Peyer's patch (tissue), 4 donors: ENCODE measurements around the gene ODF2. TPM values are rescaled to one million over a fixed set of nuclear protein-coding genes. Genes with fewer than 3 reads are reported as not detected.
A peak's percentile ranks its signal among the peaks of the same experiment; 100 is the strongest.
"Not testable (repeated sequence)": the region's sequence is repeated elsewhere in the genome, so short reads cannot be mapped to it uniquely, and the experiment has no call there.

Experiments used
- DNase-seq, 3 donors: peaks; one replicate each; pipeline ENCODE4 v3.0.0-alpha.2; 2017 to 2019
- H3K27ac ChIP-seq, 4 donors: fragments of 200-600 bp; sonication (generic); one replicate each; pipeline ENCODE4 v1.5.1; 2016 to 2019
- H3K27me3 ChIP-seq, 2 donors: fragments of 200-600 bp; sonication (generic); one replicate each; pipeline ENCODE4 v1.5.1; 2019
- H3K36me3 ChIP-seq, 3 donors: fragments of 200-600 bp; sonication (generic); one replicate each; pipeline ENCODE4 v1.5.1; 2016 to 2019
- H3K4me1 ChIP-seq, 4 donors: fragments of 200-600 bp; sonication (generic); one replicate each; pipeline ENCODE4 v1.5.1; 2016 to 2019
- H3K4me3 ChIP-seq, 4 donors: fragments of 200-600 bp; sonication (generic); 1 replicate in 3 of 4; 2 replicates in 1 of 4; pipeline ENCODE4 v1.5.1; 2016 to 2019; ENCODE audit warnings: mild to moderate bottlenecking in 1 of 4
- H3K9me3 ChIP-seq, 4 donors: fragments of 200-600 bp; sonication (generic); one replicate each; pipeline ENCODE4 v1.5.1; 2016 to 2019; ENCODE audit warnings: mild to moderate bottlenecking in 1 of 4
- CTCF ChIP-seq, 6 experiments: fragments of 450-650 bp in 4 of 6; fragments of 200-600 bp in 2 of 6; sonication (generic) in 1 of 6; IDR thresholded peaks; one replicate each; pipeline ENCODE4 v1.5.1; 2017 to 2019; ENCODE audit warnings: antibody characterized with exemption in 6 of 6, mild to moderate bottlenecking in 3 of 6, moderate library complexity in 1 of 6
- POLR2A ChIP-seq, 2 donors: fragments of 450-650 bp; IDR thresholded peaks; one replicate each; pipeline ENCODE4 v1.5.1; 2017; ENCODE audit warnings: antibody characterized with exemption in 2 of 2, mild to moderate bottlenecking in 2 of 2, moderate library complexity in 2 of 2
- total RNA-seq, 4 donors: library from RNA; depleted of rRNA; stranded (reverse); fragments of >200 nt; gene quantifications; one replicate each; pipeline ENCODE4 v1.1.0, GENCODE V29; 2016

ODF2 gene
- total RNA-seq, 4 donors from 2014 or later = 8.4 to 83.3 (median 25.7) TPM

GRCh38 chr9:128497824-128498610, 42.2 kb downstream of the ODF2 start:
- H3K9me3 ChIP-seq = no peaks in the 10 kb centered on the region
- H3K4me3 ChIP-seq = no peak overlapping the region
- H3K4me1 ChIP-seq = no peaks in the 10 kb centered on the region
- H3K27ac ChIP-seq = no peak overlapping the region
- peaks cover 0 to 48% (median 0%) of the 10 kb centered on the region in 3 donors for H3K36me3 ChIP-seq
- DNase-seq = no peak
- no peaks in the 10 kb centered on the region for H3K27me3 ChIP-seq
- TF ChIP-seq CTCF (IDR thresholded peaks at IDR 0.05) (no peak), POLR2A (IDR thresholded peaks at IDR 0.05) (no peak)

DNA sequence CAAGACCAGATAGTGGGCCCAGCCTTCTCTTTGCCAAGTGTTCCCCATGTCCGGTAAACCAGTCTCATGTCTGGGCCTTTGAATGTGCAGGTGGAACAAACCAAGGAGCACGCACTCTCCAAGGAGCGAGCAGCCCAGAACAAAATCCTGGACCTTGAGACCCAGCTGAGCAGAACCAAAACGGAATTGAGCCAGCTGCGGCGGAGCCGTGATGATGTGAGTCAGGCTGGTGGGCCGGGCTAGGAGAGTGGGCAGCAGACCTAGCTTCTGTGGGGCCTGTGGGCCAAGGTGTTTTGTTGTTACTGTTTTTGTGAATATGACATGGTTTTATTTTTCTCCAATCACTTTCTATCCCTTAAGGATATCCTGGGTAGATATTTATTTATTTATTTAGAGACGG, 43.1 kb downstream of the ODF2 start:
- DNase-seq = no peak

DNA sequence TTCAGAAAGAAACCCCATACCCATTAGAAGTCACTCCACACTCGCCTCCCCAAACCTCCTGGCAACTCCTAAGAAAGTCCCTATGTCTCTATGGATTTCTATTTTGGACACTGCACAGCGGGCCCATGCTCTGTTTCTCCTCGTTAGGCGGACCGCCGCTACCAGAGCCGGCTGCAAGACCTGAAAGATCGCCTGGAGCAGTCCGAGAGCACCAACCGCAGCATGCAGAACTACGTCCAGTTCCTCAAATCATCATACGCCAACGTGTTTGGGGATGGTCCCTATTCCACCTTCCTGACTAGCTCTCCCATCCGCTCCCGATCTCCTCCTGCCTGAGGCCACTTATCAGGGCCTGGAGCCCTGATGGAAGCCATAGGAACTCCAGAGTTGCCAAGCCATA, 44.1 kb downstream of the ODF2 start:
- TF ChIP-seq CTCF (IDR thresholded peaks at IDR 0.05) (no peak), POLR2A (IDR thresholded peaks at IDR 0.05) (no peak)
- Histone ChIP-seq H3K4me1 (peaks cover 0 to 6% (median 2%) of the 10 kb centered on the region in 4 donors), H3K27me3 (no peaks in the 10 kb centered on the region), H3K27ac (no peak overlapping the region), H3K36me3 (peaks cover 0 to 44% (median 0%) of the 10 kb centered on the region in 3 donors), H3K4me3 (no peak overlapping the region), H3K9me3 (no peaks in the 10 kb centered on the region)
- DNase-seq = no peak

More for the DNA sequence above, 43.1 kb downstream of the ODF2 start:
- H3K27me3 ChIP-seq = no peaks in the 10 kb centered on the region
- H3K36me3 ChIP-seq = peaks cover 0 to 44% (median 0%) of the 10 kb centered on the region in 3 donors
- H3K4me3 ChIP-seq = no peak overlapping the region
- H3K9me3 ChIP-seq = no peaks in the 10 kb centered on the region
- peaks cover 0 to 4% (median 1%) of the 10 kb centered on the region in 4 donors for H3K4me1 ChIP-seq
- no peak overlapping the region for H3K27ac ChIP-seq
- no peak for TF ChIP-seq POLR2A (IDR thresholded peaks at IDR 0.05)
- TF ChIP-seq CTCF (IDR thresholded peaks at IDR 0.05) = no peak

GRCh38 chr9:128503415-128503825, 47.6 kb downstream of the ODF2 start:
- H3K27me3 ChIP-seq, DNase-seq, H3K27ac ChIP-seq, H3K9me3 ChIP-seq: not testable (repeated sequence)
- peaks cover 0 to 32% (median 0%) of the 10 kb centered on the region in 3 donors for H3K36me3 ChIP-seq
- peaks cover 0 to 18% (median 6%) of the 10 kb centered on the region in 4 donors for H3K4me1 ChIP-seq
- peak overlapping the region in 3 of 4 donors; percentile 70 to 93 (median 79) for H3K4me3 ChIP-seq

DNA sequence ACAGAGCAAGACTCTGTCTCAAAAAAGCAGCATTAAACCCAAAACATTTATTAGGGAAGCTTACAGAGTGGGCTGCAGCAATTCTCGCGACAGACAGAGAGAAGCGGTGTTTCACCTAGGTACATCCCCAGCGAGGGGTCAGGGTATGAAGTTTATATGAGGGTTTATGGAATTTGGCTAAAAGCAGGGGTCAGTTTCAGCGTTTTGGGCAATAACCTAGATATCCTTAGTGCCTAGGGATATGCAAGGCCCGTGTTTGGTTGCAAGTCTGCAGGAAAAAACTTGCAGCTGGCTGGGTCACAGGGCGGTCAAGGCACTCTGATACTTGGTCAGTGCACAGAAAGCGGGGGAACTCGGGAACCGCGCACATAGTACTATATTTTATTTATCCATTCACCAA, 48.1 kb downstream of the ODF2 start:
- DNase-seq = peak in 1 of 3 donors; percentile 18
- H3K4me3 ChIP-seq = peak overlapping the region; percentile 70 to 93 (median 81)
- TF ChIP-seq CTCF (IDR thresholded peaks at IDR 0.05) (no peak), POLR2A (IDR thresholded peaks at IDR 0.05) (no peak)

More for the DNA sequence above, 48.1 kb downstream of the ODF2 start:
- H3K27ac ChIP-seq = peak overlapping the region in 2 of 4 donors; percentile 79 to 90
- no peaks in the 10 kb centered on the region for H3K9me3 ChIP-seq
- peaks cover 0 to 33% (median 0%) of the 10 kb centered on the region in 3 donors for H3K36me3 ChIP-seq
- H3K4me1 ChIP-seq = peaks cover 0 to 18% (median 6%) of the 10 kb centered on the region in 4 donors
- no peaks in the 10 kb centered on the region for H3K27me3 ChIP-seq
